Measurements from ENCODE around the gene SPDEF. TPM values are rescaled to one million over a fixed set of nuclear protein-coding genes. Genes with fewer than 3 reads are reported as not detected.

Gene SPDEF
- total and polyA plus RNA-seq, 2 of the 13 experiments (the other 11 are each of a cell fraction or from before 2014, with no cell fraction given) = not detected

DNA sequence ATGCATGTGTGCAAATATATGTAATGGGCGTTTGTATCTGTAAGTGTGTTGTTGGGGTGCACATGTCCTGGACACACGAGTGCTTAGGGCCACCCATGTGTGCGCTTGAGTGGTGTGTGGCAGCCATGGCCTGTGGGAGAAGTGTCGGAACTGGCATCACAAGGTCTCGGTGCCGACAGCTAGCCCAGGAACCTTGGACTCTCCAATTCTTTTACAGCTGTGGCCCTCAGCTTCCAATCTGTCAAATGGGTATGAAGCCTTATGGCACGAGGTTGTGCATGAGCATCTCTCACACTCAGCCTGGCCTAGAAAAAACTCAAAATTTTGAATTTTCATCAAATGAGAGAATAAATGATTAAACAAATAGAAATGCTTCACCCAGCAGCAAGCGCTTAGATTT is 42.0 kb downstream of the SPDEF start:
- Histone ChIP-seq H3K4me3 (replicated peaks in 1 of 3; ENCODE audit: insufficient read depth in 1 of 3, low read depth in 2 of 3, low read length in 3 of 3) (no peak overlapping the region), H3K4me1 (ENCODE audit: insufficient read depth, low read length) (no peaks in the 10 kb centered on the region), H3K36me3 (replicated peaks in 1 of 2; ENCODE audit: control insufficient read depth in 1 of 2, insufficient read depth in 2 of 2, low read length in 2 of 2) (no peaks in the 10 kb centered on the region), H3K27ac (ENCODE audit: extremely low read length, insufficient read depth, low read length) (no peak overlapping the region), H3K9ac (ENCODE audit: insufficient read depth, low read depth, low read length) (no peak overlapping the region), H4K20me1 (ENCODE audit: insufficient read depth, low read length) (no peaks in the 10 kb centered on the region), H3K9me3 (ENCODE audit: low read length) (no peaks in the 10 kb centered on the region), H3K27me3 (ENCODE audit: control insufficient read depth in 1 of 2, insufficient read depth in 2 of 2, low read length in 2 of 2) (peaks cover 4 to 62% of the 10 kb centered on the region in 2 experiments; a peak in 4 of 5 replicates), H2AFZ (ENCODE audit: low read length) (no peak overlapping the region), H3K79me2 (ENCODE audit: insufficient read depth, low read length) (no peaks in the 10 kb centered on the region), H3K4me2 (ENCODE audit: low read depth, low read length) (no peak overlapping the region)
- DNase-seq (ENCODE audit: low spot score) (no peak), ATAC-seq (no peak), FAIRE-seq (no peak)
- ChIA-PET CTCF (ENCODE audit: low intra/inter-chr PET ratio, low total read pairs) (no interaction called here), POLR2A (no interaction called here)
- in situ Hi-C loops (cut with HindIII; ENCODE audit: extremely low pct_ligation_motif_present, low pct_unique_long_range_greater_than_20kb) (no loop called here), intact Hi-C loops (cut with micrococcal nuclease; ENCODE audit: unreplicated experiment) (no loop called here)
- 46% methylated on average over 8 of the region's 8 CpGs for WGBS (ENCODE audit: low lambda C conversion rate)
- no TSS peak for BruUV-seq (replicated peaks)
- TF ChIP-seq ZNF629 (CRISPR knock-in tag; conservative IDR thresholded peaks at IDR 0.05) (peak; percentile 75), IKZF1 (IDR thresholded peaks at IDR 0.05) (no peak)

DNA sequence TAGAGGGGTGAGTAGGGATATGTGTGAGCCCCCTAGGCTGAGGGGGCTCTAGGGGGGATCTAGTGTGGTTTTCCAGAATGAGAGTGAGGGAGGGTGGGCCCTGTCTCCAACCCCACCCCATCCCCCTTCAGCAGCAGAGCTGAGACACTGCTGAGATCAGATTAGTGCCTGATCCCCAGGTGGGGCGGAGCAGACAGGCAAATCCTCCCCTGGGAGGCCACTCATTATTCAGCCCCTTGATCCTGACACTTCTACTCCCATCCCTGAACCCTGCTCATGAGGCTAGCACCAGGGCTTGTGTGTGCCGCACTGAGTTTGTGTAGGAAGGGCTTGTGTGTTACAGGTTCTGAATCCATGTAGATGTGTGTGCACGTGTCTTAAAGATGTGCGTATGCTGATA is 42.5 kb downstream of the SPDEF start:
- BruUV-seq (replicated peaks) = no TSS peak
- H4K20me1 ChIP-seq (ENCODE audit: insufficient read depth, low read length) = no peaks in the 10 kb centered on the region
- in situ Hi-C loops (cut with HindIII; ENCODE audit: extremely low pct_ligation_motif_present, low pct_unique_long_range_greater_than_20kb) = no loop called here
- H3K27ac ChIP-seq (ENCODE audit: extremely low read length, insufficient read depth, low read length) = no peak overlapping the region
- H2AFZ ChIP-seq (ENCODE audit: low read length) = no peak overlapping the region
- ChIA-PET CTCF (ENCODE audit: low intra/inter-chr PET ratio, low total read pairs) (no interaction called here), POLR2A (no interaction called here)
- no peak overlapping the region for H3K4me3 ChIP-seq (replicated peaks in 1 of 3; ENCODE audit: insufficient read depth in 1 of 3, low read depth in 2 of 3, low read length in 3 of 3)
- no peaks in the 10 kb centered on the region for H3K36me3 ChIP-seq (replicated peaks in 1 of 2; ENCODE audit: control insufficient read depth in 1 of 2, insufficient read depth in 2 of 2, low read length in 2 of 2)
- H3K27me3 ChIP-seq (ENCODE audit: control insufficient read depth in 1 of 2, insufficient read depth in 2 of 2, low read length in 2 of 2) = peaks cover 4 to 57% of the 10 kb centered on the region in 2 experiments; a peak in 4 of 5 replicates
- no peaks in the 10 kb centered on the region for H3K79me2 ChIP-seq (ENCODE audit: insufficient read depth, low read length)
- no peak for FAIRE-seq
- H3K4me1 ChIP-seq (ENCODE audit: insufficient read depth, low read length) = no peaks in the 10 kb centered on the region
- no peak overlapping the region for H3K4me2 ChIP-seq (ENCODE audit: low read depth, low read length)
- 58% methylated on average over 4 of the region's 4 CpGs for WGBS (ENCODE audit: low lambda C conversion rate)
- intact Hi-C loops (cut with micrococcal nuclease; ENCODE audit: unreplicated experiment) = no loop called here
- H3K9me3 ChIP-seq (ENCODE audit: low read length) = no peaks in the 10 kb centered on the region
- ATAC-seq = no peak
- no peak for DNase-seq (ENCODE audit: low spot score)
- H3K9ac ChIP-seq (ENCODE audit: insufficient read depth, low read depth, low read length) = no peak overlapping the region
- no peak for TF ChIP-seq LCORL (IDR thresholded peaks at IDR 0.05)
- TF ChIP-seq LCORL (CRISPR knock-in tag; IDR thresholded peaks at IDR 0.05) = no peak
- TF ChIP-seq, protein P1, sequence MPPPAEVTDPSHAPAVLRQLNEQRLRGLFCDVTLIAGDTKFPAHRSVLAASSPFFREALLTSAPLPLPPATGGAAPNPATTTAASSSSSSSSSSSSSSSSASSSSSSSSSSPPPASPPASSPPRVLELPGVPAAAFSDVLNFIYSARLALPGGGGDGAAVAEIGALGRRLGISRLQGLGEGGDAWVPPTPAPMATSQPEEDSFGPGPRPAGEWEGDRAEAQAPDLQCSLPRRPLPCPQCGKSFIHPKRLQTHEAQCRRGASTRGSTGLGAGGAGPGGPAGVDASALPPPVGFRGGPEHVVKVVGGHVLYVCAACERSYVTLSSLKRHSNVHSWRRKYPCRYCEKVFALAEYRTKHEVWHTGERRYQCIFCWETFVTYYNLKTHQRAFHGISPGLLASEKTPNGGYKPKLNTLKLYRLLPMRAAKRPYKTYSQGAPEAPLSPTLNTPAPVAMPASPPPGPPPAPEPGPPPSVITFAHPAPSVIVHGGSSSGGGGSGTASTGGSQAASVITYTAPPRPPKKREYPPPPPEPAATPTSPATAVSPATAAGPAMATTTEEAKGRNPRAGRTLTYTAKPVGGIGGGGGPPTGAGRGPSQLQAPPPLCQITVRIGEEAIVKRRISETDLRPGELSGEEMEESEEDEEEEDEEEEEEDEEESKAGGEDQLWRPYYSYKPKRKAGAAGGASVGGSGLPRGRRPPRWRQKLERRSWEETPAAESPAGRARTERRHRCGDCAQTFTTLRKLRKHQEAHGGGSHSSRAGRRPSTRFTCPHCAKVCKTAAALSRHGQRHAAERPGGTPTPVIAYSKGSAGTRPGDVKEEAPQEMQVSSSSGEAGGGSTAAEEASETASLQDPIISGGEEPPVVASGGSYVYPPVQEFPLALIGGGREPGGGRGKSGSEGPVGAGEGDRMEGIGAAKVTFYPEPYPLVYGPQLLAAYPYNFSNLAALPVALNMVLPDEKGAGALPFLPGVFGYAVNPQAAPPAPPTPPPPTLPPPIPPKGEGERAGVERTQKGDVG (CRISPR knock-in tag; IDR thresholded peaks at IDR 0.05; ENCODE audit: borderline replicate concordance) = no peak
- TF ChIP-seq, protein P2, sequence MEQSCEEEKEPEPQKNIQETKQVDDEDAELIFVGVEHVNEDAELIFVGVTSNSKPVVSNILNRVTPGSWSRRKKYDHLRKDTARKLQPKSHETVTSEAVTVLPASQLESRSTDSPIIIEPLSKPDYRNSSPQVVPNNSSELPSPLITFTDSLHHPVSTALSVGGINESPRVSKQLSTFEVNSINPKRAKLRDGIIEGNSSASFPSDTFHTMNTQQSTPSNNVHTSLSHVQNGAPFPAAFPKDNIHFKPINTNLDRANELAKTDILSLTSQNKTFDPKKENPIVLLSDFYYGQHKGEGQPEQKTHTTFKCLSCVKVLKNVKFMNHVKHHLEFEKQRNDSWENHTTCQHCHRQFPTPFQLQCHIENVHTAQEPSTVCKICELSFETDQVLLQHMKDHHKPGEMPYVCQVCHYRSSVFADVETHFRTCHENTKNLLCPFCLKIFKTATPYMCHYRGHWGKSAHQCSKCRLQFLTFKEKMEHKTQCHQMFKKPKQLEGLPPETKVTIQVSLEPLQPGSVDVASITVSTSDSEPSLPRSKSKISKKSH (CRISPR knock-in tag; IDR thresholded peaks at IDR 0.05; ENCODE audit: borderline replicate concordance) = no peak
- TF ChIP-seq, protein P3, sequence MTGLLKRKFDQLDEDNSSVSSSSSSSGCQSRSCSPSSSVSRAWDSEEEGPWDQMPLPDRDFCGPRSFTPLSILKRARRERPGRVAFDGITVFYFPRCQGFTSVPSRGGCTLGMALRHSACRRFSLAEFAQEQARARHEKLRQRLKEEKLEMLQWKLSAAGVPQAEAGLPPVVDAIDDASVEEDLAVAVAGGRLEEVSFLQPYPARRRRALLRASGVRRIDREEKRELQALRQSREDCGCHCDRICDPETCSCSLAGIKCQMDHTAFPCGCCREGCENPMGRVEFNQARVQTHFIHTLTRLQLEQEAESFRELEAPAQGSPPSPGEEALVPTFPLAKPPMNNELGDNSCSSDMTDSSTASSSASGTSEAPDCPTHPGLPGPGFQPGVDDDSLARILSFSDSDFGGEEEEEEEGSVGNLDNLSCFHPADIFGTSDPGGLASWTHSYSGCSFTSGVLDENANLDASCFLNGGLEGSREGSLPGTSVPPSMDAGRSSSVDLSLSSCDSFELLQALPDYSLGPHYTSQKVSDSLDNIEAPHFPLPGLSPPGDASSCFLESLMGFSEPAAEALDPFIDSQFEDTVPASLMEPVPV (CRISPR knock-in tag; IDR thresholded peaks at IDR 0.05) = no peak
- no peak for TF ChIP-seq ZNF350 (CRISPR knock-in tag; IDR thresholded peaks at IDR 0.05; ENCODE audit: borderline replicate concordance, low read depth)
- TF ChIP-seq EEA1 (CRISPR knock-in tag; IDR thresholded peaks at IDR 0.05; ENCODE audit: borderline replicate concordance) = no peak
- TF ChIP-seq CHD4 (IDR thresholded peaks at IDR 0.05; ENCODE audit: borderline replicate concordance, low read length) = no peak
- no peak for TF ChIP-seq XRCC5 (optimal IDR thresholded peaks at IDR 0.05; ENCODE audit: low read length)
- TF ChIP-seq NONO (IDR thresholded peaks at IDR 0.05) = no peak
- TF ChIP-seq NONO (CRISPR knock-in tag; conservative IDR thresholded peaks at IDR 0.05) = no peak
- no peak for TF ChIP-seq ZNF101 (CRISPR knock-in tag; IDR thresholded peaks at IDR 0.05; ENCODE audit: borderline replicate concordance, low read depth)

Data from HepG2 (cell line).